ENCODE results near the gene IL1RAPL2.

Gene IL1RAPL2

DNA sequence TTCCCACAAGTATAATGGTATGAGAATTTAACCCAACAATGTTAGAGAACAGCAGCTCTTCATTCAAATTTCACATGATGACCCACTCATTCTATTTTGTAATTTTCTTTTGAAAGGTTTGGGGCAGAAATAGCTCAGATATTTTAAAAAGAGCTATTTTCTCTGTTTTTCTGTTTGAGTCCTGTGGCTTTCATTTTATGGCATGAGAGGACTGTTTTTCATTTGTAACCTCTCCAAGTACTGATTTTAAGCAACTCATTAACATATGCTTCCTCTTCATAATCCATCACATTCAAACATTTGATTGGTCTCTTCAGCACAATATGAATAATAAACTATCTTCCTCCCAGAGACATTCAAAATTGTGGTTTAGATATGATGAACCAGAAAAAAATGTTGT lies 783.5 kb downstream of the IL1RAPL2 start:
- no peak overlapping the region for H3K4me3 Mint-ChIP-seq
- no peaks in the 10 kb centered on the region for H3K4me1 Mint-ChIP-seq (ENCODE audit: low read depth)
- intact Hi-C loops (cut with micrococcal nuclease): no loop called here
- H3K9me3 Mint-ChIP-seq: peaks cover 9% of the 10 kb centered on the region
- no peak overlapping the region for H3K27ac Mint-ChIP-seq
- H3K27me3 Mint-ChIP-seq: no peaks in the 10 kb centered on the region
- no peaks in the 10 kb centered on the region for H3K36me3 Mint-ChIP-seq (ENCODE audit: low read depth)

GRCh38 chrX:105375816-105376215 lies 809.8 kb downstream of the IL1RAPL2 start:
- H3K4me3 Mint-ChIP-seq: no peak overlapping the region
- H3K27ac Mint-ChIP-seq: no peak overlapping the region
- intact Hi-C loops (cut with micrococcal nuclease): no loop called here
- no peaks in the 10 kb centered on the region for H3K4me1 Mint-ChIP-seq (ENCODE audit: low read depth)
- no peaks in the 10 kb centered on the region for H3K36me3 Mint-ChIP-seq (ENCODE audit: low read depth)
- no peaks in the 10 kb centered on the region for H3K9me3 Mint-ChIP-seq
- H3K27me3 Mint-ChIP-seq: no peaks in the 10 kb centered on the region

GRCh38 chrX:105424729-105425128 lies 858.7 kb downstream of the IL1RAPL2 start:
- Mint-ChIP-seq H3K27ac (no peak overlapping the region), H3K4me3 (no peak overlapping the region), H3K9me3 (peaks cover 15% of the 10 kb centered on the region), H3K27me3 (no peaks in the 10 kb centered on the region), H3K4me1 (ENCODE audit: low read depth) (no peaks in the 10 kb centered on the region), H3K36me3 (ENCODE audit: low read depth) (no peaks in the 10 kb centered on the region)
- intact Hi-C loops (cut with micrococcal nuclease): no loop called here

DNA sequence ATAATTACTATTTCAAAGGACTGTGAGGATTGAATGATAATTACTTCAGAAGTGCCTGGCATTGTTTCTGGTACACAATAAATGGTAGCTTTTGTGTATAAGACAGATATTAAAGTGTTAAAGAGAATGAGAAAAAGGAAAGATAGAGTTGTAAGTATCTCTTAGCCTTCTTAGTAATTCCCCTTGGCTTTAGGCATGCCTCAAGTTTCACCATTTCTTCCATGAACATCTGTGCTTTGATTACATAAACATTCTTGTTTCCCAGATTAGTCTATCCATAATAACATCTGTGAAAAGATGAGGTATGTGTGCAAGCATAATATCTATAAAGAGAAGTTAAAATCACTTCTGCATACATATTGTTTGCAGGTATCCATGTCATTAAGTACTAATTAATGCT lies 885.4 kb downstream of the IL1RAPL2 start:
- peaks cover 14% of the 10 kb centered on the region for H3K9me3 Mint-ChIP-seq
- no peaks in the 10 kb centered on the region for H3K36me3 Mint-ChIP-seq (ENCODE audit: low read depth)
- H3K27me3 Mint-ChIP-seq: no peaks in the 10 kb centered on the region
- intact Hi-C loops (cut with micrococcal nuclease): no loop called here
- no peak overlapping the region for H3K4me3 Mint-ChIP-seq
- H3K27ac Mint-ChIP-seq: no peak overlapping the region
- no peaks in the 10 kb centered on the region for H3K4me1 Mint-ChIP-seq (ENCODE audit: low read depth)

DNA sequence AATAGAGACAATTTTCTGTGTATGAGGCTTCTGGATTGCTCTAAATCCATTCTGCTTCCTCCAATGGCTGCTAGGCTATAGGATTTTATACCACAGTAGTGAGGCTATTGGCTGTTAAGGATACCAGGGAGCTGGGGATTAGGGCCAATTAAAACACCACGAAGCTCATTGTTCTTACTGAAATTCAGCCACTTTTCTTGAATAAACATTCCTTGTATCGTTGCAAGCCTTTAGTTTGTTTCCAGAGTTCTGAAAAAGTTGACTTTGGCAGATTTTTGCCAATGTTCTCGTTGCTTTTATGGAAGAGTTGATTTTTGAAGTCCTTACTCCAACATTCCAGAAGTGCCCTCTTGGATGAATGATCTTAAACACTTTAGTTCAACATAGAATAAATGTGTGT lies 892.8 kb downstream of the IL1RAPL2 start:
- peaks cover 9% of the 10 kb centered on the region for H3K9me3 Mint-ChIP-seq
- H3K27ac Mint-ChIP-seq: no peak overlapping the region
- H3K27me3 Mint-ChIP-seq: no peaks in the 10 kb centered on the region
- intact Hi-C loops (cut with micrococcal nuclease): no loop called here
- no peaks in the 10 kb centered on the region for H3K36me3 Mint-ChIP-seq (ENCODE audit: low read depth)
- H3K4me3 Mint-ChIP-seq: no peak overlapping the region
- H3K4me1 Mint-ChIP-seq (ENCODE audit: low read depth): no peaks in the 10 kb centered on the region

GRCh38 chrX:105460376-105460775 lies 894.4 kb downstream of the IL1RAPL2 start:
- no peak overlapping the region for H3K27ac Mint-ChIP-seq
- intact Hi-C loops (cut with micrococcal nuclease): no loop called here
- H3K36me3 Mint-ChIP-seq (ENCODE audit: low read depth): no peaks in the 10 kb centered on the region
- H3K4me1 Mint-ChIP-seq (ENCODE audit: low read depth): no peaks in the 10 kb centered on the region
- no peaks in the 10 kb centered on the region for H3K27me3 Mint-ChIP-seq
- peaks cover 9% of the 10 kb centered on the region for H3K9me3 Mint-ChIP-seq
- no peak overlapping the region for H3K4me3 Mint-ChIP-seq

DNA sequence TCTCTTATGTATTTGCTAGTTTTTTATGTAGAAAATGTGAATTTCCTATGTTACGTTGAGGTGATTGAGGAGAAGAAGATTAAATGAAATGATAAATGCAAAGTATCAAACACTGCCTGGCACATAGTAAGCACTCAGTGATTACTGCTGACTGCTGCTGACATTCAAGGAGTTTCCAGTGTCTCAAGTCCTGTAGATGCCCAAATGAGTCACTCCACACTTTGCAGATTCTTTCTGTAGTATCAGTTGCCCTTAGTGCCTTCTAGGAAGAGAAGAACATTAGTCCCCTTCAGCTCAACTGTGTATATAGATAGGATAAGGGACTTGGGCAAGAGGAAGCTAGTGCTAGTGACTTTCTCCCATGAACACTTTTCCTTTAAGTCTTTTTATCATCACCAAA lies 895.0 kb downstream of the IL1RAPL2 start:
- no peaks in the 10 kb centered on the region for H3K36me3 Mint-ChIP-seq (ENCODE audit: low read depth)
- H3K9me3 Mint-ChIP-seq: peaks cover 9% of the 10 kb centered on the region
- intact Hi-C loops (cut with micrococcal nuclease): no loop called here
- H3K27me3 Mint-ChIP-seq: no peaks in the 10 kb centered on the region
- no peaks in the 10 kb centered on the region for H3K4me1 Mint-ChIP-seq (ENCODE audit: low read depth)
- H3K27ac Mint-ChIP-seq: no peak overlapping the region
- H3K4me3 Mint-ChIP-seq: no peak overlapping the region

DNA sequence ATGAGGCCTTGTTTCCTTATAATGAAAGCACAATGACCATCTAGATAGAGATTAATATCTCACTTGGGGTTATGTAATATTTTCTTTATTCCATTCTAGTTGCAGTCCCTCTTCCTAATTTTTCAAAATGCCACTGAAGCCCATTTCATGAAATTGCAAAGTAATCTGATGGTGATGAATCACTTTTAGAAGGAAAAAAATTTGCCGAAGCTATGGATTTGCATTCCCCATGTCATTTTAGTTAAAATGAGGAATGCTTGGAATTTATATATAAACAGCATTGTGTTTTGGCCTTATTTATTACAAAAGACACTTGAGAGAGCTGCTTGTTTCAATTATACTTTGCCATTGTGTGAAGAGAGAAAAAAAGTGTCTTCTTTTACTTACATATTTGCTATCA lies 896.2 kb downstream of the IL1RAPL2 start:
- Mint-ChIP-seq H3K27ac (no peak overlapping the region), H3K27me3 (no peaks in the 10 kb centered on the region), H3K4me3 (no peak overlapping the region), H3K36me3 (ENCODE audit: low read depth) (no peaks in the 10 kb centered on the region), H3K4me1 (ENCODE audit: low read depth) (no peaks in the 10 kb centered on the region), H3K9me3 (peaks cover 9% of the 10 kb centered on the region)
- intact Hi-C loops (cut with micrococcal nuclease): no loop called here

DNA sequence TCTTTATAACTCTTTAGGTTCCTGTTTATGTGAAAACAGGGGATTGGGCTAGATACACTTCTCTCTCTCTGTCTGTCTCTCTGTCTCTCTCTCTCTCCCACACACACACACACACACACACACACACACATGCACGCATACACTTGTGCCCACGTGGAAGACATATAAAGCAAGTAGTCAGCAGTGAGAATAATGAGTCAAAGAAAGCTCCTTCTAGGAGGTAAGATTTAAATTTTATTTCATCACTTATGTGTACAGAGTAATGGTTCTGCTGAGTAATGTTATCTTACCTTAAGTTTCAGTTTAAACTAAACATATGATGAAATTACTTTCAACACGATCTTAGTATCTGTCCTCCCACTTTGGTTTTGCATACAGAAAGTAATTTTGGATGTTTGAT lies 897.5 kb downstream of the IL1RAPL2 start:
- Mint-ChIP-seq H3K27ac (no peak overlapping the region), H3K4me1 (ENCODE audit: low read depth) (no peaks in the 10 kb centered on the region), H3K36me3 (ENCODE audit: low read depth) (no peaks in the 10 kb centered on the region), H3K4me3 (no peak overlapping the region), H3K27me3 (no peaks in the 10 kb centered on the region), H3K9me3 (peaks cover 9% of the 10 kb centered on the region)
- intact Hi-C loops (cut with micrococcal nuclease): no loop called here

DNA sequence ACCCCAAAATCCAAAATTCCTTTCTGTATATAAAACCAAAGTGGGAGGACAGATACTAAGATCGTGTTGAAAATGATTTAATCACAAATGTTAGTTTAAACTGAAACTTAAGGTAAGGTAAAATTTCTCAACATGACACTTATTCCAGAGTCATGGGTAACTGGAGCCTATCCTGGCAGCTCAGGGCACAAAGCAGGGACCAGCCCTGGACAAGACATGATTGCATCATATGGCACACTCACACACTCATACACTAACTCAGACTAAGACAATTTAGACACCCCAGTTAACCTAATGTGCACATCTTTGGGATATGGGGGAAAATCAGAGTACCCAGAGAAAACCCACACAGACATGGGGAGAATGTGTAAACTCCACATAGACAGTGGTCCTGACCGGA lies 898.6 kb downstream of the IL1RAPL2 start:
- intact Hi-C loops (cut with micrococcal nuclease): no loop called here
- H3K4me1 Mint-ChIP-seq (ENCODE audit: low read depth): no peaks in the 10 kb centered on the region
- H3K9me3 Mint-ChIP-seq: peaks cover 9% of the 10 kb centered on the region
- no peak overlapping the region for H3K27ac Mint-ChIP-seq
- no peaks in the 10 kb centered on the region for H3K36me3 Mint-ChIP-seq (ENCODE audit: low read depth)
- H3K27me3 Mint-ChIP-seq: no peaks in the 10 kb centered on the region
- H3K4me3 Mint-ChIP-seq: no peak overlapping the region

DNA sequence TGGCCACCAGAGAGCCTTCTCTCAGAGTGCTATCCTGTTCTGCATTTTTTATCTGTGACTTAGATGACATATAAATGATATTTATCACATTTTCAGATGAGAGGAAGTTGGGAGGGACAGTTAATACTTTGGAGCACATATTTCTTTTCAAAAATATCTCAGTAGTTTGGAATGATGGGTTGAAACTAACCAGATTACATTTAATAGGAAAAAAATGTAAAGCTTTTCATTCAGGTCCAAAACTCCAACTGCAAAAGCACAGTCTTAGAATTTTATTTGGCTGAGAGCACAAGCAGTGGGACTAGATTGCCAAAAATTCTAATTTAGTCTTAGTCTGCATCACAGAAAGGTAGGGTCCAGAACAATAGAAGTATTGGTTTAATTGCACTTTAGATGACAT lies 902.7 kb downstream of the IL1RAPL2 start:
- H3K27ac Mint-ChIP-seq: no peak overlapping the region
- H3K4me1 Mint-ChIP-seq (ENCODE audit: low read depth): no peaks in the 10 kb centered on the region
- no peaks in the 10 kb centered on the region for H3K27me3 Mint-ChIP-seq
- H3K4me3 Mint-ChIP-seq: no peak overlapping the region
- intact Hi-C loops (cut with micrococcal nuclease): no loop called here
- no peaks in the 10 kb centered on the region for H3K36me3 Mint-ChIP-seq (ENCODE audit: low read depth)
- no peaks in the 10 kb centered on the region for H3K9me3 Mint-ChIP-seq

DNA sequence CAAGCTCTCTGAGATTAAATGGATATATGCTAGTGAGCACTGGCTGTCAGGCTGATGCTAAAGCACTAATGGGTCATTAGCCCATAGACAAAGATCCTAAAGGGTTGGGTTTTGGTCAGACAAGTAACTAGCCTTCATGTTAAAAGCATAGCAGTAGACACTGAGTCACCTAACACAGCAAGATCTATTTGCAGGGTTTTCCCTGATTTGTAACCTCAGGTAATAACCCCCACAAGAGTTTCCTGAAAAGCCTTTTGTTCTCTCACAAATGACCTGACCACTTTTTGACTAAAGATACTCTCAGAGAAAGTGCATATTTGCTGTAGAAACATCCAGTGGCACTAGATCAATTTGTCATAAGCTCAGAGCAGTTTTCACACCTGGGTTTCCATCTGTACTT lies 905.6 kb downstream of the IL1RAPL2 start:
- Mint-ChIP-seq H3K36me3 (ENCODE audit: low read depth) (no peaks in the 10 kb centered on the region), H3K9me3 (no peaks in the 10 kb centered on the region), H3K27ac (no peak overlapping the region), H3K4me1 (ENCODE audit: low read depth) (no peaks in the 10 kb centered on the region), H3K4me3 (no peak overlapping the region), H3K27me3 (no peaks in the 10 kb centered on the region)
- intact Hi-C loops (cut with micrococcal nuclease): no loop called here

DNA sequence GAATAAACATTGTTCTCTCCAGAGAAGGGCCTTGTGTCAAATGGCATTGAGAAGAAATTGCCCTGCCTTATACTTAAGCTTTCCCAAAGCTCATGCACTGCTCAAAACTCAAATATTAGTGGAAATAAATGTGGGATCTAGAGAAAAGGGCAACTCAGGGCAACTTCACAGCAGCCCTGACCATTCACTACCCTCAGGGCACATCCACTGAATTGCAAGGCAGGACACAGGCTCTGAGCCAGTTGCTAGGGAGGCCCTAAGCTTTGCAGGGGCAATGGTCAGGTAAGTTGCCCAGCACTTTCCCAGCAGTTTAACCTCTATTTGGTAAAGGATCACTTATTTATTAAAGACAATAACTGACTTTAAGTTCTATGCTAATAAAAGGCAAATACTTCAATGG lies 909.8 kb downstream of the IL1RAPL2 start:
- intact Hi-C loops (cut with micrococcal nuclease): no loop called here

GRCh38 chrX:105477351-105477750 lies 911.4 kb downstream of the IL1RAPL2 start:
- no peaks in the 10 kb centered on the region for H3K9me3 Mint-ChIP-seq
- no peak overlapping the region for H3K4me3 Mint-ChIP-seq
- intact Hi-C loops (cut with micrococcal nuclease): no loop called here
- H3K36me3 Mint-ChIP-seq (ENCODE audit: low read depth): no peaks in the 10 kb centered on the region
- no peak overlapping the region for H3K27ac Mint-ChIP-seq
- no peaks in the 10 kb centered on the region for H3K4me1 Mint-ChIP-seq (ENCODE audit: low read depth)
- no peaks in the 10 kb centered on the region for H3K27me3 Mint-ChIP-seq

More for the DNA sequence above, 909.8 kb downstream of the IL1RAPL2 start:
- no peaks in the 10 kb centered on the region for H3K36me3 Mint-ChIP-seq (ENCODE audit: low read depth)
- no peaks in the 10 kb centered on the region for H3K4me1 Mint-ChIP-seq (ENCODE audit: low read depth)
- no peak overlapping the region for H3K27ac Mint-ChIP-seq
- no peak overlapping the region for H3K4me3 Mint-ChIP-seq
- H3K9me3 Mint-ChIP-seq: no peaks in the 10 kb centered on the region
- no peaks in the 10 kb centered on the region for H3K27me3 Mint-ChIP-seq

DNA sequence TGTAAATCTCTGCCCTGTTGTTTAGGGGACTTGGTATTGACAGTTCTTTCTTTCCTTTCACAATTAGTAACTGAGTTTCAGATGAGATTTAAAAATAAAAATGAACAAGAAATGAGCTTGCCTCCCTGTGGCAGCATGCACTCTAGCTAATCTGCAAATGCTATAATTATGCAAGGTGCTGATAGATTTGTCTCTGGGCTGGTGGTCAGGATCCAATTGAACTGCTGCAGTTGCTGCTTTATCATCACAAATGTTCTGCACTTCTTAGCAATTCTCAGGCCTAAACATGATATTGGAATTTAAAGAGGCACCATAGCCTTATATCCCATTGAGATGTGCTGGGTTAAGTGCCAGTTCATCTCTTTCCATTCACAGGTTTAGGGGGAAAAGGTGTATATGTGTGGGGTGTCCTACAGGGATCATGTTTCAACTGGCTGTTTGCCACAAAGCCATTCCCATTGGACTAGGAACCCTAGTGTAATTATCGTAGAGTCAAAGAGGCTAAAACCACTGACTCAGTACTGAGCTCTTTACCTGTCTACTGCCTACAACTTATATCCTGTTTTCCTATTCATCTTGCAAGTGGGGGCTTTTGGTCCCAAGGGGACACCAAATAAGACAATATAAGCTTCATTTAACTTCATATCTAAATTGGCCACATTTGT lies 914.8 kb downstream of the IL1RAPL2 start:
- H3K4me1 Mint-ChIP-seq (ENCODE audit: low read depth): no peaks in the 10 kb centered on the region
- intact Hi-C loops (cut with micrococcal nuclease): no loop called here
- no peak overlapping the region for H3K27ac Mint-ChIP-seq
- H3K4me3 Mint-ChIP-seq: no peak overlapping the region
- no peaks in the 10 kb centered on the region for H3K27me3 Mint-ChIP-seq
- H3K36me3 Mint-ChIP-seq (ENCODE audit: low read depth): no peaks in the 10 kb centered on the region
- no peaks in the 10 kb centered on the region for H3K9me3 Mint-ChIP-seq

Measured in dendritic cell treated with granulocyte-macrophage colony-stimulating factor and Interleukin-4, amounts not matched to agents 40 ng/mL and 50 ng/mL, for 4 days (primary cell).